GM18907 (cell line): ENCODE measurements around the gene CEP85.
"Not testable (repeated sequence)": the region's sequence is repeated elsewhere in the genome, so short reads cannot be mapped to it uniquely, and the experiment has no call there.

ENCODE experiments used
- ATAC-seq: cut with Tn5 transposase; IDR thresholded peaks from one replicate; pipeline ENCODE4 v1.9.1; 2021; ENCODE audit warnings: mild to moderate bottlenecking, moderate library complexity; ENCODE audit not compliant: unreplicated experiment

CEP85 gene

GRCh38 chr1:26307363-26307781 lies 73.4 kb downstream of the CEP85 start:
- no peak for ATAC-seq

DNA sequence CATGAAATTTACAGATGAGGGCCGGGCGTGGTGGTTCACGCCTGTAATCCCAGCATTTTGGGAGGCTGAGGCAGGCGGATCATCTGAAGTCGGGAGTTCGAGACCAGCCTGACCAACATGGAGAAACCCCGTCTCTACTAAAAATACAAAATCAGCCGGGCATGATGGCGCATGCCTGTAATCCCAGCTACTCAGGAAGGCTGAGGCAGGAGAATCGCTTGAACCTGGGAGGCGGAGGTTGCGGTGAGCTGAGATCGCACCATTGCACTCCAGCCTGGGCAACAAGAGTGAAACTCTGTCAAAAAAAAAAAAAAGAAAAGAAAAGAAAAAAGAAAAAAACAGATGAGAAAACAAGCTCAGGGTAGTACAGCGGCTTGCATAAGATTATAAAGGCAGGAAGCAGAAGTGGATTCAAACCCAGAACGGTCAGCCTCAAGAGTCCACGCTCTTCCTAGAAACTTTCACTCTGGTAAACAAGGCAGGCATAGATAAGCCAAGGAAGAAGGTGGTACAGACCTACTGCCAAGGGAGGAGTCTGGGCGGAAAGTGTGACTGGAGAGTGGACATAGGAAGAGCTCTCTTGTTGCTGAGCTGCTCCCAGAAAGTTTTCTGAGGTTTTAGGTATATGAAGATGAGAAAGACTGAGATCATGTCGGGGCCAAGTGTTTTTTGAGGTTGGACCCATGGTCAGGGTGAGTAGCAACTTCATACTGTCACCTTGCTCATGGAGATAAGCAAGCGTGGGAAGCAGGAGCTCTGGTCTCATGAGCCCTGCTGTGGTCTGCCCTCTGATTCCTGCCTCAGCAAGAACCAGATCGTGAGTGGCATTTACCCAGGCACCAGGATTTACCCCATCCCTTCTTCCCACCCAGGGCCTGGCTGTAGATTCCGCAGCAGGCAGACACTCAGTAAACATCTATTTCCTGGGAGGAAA lies 74.2 kb downstream of the CEP85 start:
- ATAC-seq, result not testable (repeated sequence)

DNA sequence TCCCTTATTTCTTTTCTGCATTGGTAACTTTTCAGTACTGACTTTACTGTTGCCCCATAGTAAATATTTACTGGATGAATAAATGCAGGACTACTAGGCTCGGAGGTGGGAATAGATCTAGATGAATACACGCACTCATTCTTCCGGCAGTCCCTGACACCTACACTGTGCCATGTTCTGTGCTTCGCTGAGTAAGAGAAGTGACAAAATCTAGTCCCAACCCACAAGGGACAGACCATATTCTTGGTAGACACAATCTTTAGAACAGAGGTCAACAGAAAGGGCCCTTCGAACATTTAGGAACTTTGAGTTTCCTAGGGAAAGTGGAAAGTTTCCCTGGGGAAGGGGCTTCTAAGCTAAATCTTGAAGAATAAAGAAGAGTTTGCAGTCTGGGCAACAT lies 80.5 kb downstream of the CEP85 start:
- no peak for ATAC-seq

DNA sequence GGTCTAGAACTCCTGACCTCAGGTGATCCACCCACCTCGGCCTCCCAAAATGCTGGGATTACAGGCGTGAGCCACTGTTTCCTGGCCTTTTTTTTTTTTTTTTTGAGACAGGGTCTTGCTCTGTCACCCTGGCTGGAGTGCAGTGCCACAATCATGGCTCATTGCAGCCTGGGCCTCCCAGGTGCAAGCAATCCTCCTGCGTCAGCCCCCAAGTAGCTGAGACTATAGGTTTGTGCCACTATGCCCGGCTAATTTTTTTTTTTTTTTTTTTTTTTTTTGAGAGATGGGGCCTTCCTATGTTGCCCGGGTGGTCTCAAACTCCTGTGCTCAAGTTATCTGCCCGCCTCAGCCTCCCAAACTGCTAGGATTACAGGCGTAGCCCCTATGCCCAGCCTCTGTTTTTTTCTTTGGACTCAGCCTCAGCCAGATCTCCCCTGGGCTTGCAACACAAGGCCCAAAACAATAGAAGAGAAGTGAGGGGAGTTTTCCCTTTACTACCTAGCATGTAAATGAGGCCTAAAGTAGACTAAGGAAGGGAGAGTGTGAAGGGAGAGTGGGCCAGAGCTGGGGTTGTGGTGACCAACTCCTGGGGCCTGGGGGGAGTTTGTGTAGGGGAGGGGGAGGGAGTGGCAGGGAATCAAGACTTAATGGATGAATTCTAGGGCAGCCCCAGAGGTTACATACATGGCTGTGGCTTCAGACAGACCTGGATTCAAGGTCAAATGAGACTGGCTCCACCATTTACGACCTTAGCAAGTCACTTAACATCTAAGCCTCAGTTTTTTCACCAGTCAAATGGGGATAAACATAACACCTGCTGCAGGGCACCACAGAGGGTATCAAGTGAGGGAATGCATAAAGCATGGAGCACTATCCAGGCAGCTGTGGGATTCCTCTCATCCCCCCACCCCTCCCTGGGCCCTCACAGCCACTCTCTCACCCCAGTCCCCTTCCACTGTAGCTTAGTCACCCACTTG lies 82.2 kb downstream of the CEP85 start:
- no peak for ATAC-seq

- ATAC-seq, result no peak
Measured at GRCh38 chr1:26317146-26317545, 83.1 kb downstream of the CEP85 start.

GRCh38 chr1:26317612-26318337 lies 83.8 kb downstream of the CEP85 start, which contains the start of gene CD52:
Gene CD52, plus strand, starts transcription at chr1:26317958. Its CDS starts 60 bp downstream, at chr1:26318018.
- no peak for ATAC-seq

DNA sequence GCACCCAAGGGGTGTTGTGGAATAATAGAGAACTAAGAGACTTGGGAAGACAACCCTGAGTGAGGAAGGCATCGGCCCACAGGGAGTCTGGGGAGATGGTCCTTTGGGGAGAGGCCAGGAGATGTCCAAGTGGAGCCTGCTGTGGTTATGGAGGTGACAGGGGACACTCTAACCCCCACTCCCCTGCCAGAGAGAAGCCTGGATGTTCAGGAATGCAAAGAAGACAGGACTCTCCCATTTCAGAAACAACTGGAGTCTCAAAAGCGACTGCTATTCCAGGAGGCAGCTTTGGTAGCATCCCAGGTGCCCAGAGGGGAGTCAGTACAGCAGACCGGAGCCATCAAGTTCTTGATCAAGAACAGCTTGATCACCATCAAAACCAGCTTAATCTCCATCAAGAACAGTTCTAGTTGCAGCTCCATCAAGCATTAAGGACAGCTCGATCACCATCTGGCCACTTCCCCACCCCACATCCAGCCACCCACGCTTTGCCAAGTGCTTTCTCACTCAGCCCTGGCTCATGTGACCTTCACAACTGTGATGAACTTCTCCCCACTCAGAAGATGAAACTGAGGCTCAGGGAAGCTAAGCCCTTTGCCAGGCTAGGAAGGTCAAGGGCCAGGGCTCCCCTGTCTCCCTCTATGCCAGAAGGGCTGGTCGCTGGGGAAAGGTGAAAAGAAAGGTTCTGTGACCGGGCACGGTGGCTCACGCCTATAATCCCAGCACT lies 84.5 kb downstream of the CEP85 start:
- no peak for ATAC-seq

GRCh38 chr1:26320896-26321295 lies 86.9 kb downstream of the CEP85 start:
- peak; percentile 1 for ATAC-seq

DNA sequence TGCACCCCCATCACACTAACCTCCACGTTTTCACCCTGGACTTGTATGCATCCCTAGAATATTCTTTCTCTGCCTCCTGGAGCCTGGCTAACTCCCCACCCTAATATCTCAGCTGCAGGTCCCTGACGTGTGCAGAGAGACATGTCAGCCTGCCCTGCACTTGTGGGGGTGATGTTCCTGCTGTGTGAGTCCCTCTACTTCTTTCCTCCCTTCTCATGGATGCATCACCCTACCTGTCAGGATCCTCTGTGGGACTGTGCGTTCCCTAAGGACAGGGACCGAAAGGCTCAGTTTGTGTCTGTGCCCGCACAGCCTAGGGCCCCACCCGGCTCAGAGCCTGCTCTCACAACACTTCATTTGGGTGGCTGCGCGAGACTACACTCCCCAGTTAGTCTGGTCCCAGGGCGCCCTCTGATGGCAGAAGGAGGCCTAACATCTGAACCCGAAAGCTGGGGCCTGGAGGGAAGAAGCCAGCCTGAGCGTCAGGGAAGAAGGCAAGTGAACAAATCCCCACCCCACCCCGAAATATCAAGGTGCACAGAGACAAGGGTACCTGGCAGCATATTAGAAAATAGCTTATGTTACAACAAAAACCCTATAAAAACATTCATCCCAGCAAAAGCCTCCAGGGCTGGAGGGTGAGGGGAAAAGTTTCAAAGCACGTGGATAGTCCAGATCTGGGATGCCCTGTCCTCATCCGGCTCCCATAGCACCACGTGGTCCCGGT lies 87.5 kb downstream of the CEP85 start:
- peak; percentile 50 for ATAC-seq

DNA sequence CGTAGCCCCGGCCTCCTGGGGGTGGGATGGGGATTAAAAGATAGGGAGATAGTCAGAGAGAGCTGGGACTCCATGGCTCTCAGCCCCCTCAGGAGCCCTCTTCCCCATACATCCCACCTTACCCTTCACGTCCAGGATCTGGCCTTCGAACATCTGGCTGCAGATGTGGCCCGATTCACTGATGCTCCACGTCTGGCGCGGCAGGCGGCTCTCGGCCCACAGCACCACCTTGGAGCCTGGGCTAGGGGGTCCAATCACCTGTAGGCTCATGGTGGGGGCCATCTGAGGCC lies 88.0 kb downstream of the CEP85 start:
- no peak for ATAC-seq

GRCh38 chr1:26323382-26323781 lies 89.4 kb downstream of the CEP85 start:
- ATAC-seq, result no peak

DNA sequence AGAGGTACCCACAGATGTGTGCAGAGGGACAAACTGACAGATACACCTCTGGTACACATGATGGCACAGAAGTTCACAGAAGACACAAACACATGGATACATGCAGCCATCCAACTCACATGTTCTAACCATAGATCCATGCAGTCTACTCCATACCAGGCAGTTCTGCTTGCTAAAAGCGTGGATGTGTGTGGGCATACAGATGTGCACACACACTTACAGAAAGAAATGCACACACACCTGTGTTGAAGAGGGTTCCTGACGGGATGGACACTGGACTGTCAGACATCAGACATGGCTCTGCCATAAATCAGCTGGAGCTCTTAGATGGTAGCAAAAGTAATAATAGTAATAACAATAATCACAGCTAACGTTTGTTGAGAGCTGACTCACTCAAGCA lies 90.5 kb downstream of the CEP85 start:
- ATAC-seq, result no peak

DNA sequence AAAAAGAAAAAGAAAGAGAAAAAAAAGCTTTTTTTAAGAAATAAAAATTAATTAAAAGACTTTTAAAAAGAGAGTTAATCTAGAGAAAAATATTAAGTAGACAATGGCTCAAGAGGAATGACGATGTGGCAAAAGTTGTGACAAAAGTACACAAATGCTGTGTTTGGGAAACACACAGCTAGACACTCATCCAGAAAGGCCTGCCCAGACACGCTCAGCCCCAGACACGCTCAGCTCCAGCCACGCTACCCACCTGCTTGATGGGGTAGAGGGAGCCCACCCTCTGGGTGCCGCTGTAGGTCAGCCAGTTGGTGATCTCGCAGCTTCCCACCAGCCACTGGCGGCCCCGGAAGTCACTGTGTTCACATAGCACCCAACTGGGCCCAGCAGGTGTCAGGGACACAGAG lies 94.0 kb downstream of the CEP85 start:
- no peak for ATAC-seq
